PC-3 (cell line): ENCODE measurements around the gene BLOC1S2.

Experiments used
- EZH2 ChIP-seq: fragments of 300-600 bp; sonication (generic); IDR thresholded peaks from one replicate; pipeline ENCODE4 v1.6.1; 2017; ENCODE audit warnings: antibody characterized with exemption, mild to moderate bottlenecking, low read length; ENCODE audit not compliant: unreplicated experiment
- TF ChIP-seq, protein P1 (sequence below): fragments of 300-600 bp; sonication (generic); conservative IDR thresholded peaks from 2 replicates; pipeline ENCODE4 v1.5.1; 2017; ENCODE audit warnings: antibody characterized with exemption, low read depth, mild to moderate bottlenecking, low read length

DNA sequence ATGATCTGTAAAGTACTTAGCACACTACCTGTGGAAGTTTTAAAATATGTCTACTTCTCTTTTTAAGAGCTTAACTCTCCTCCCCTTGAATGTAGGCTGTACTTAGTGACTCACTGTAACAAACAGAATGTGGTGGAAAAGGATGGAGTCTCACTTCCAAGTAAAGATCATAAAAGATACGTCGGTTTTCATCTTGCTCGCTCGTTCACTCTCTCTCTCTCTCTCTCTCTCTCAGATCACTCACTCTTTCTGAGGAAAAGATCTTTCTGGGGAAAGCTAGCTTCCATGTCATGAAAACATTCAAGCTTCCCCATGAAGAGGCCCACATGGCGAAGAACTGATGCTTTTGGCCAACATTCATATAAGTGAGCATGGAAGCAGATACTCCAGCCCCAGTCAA, 62.6 kb downstream of the BLOC1S2 start:
- TF ChIP-seq, protein P1, sequence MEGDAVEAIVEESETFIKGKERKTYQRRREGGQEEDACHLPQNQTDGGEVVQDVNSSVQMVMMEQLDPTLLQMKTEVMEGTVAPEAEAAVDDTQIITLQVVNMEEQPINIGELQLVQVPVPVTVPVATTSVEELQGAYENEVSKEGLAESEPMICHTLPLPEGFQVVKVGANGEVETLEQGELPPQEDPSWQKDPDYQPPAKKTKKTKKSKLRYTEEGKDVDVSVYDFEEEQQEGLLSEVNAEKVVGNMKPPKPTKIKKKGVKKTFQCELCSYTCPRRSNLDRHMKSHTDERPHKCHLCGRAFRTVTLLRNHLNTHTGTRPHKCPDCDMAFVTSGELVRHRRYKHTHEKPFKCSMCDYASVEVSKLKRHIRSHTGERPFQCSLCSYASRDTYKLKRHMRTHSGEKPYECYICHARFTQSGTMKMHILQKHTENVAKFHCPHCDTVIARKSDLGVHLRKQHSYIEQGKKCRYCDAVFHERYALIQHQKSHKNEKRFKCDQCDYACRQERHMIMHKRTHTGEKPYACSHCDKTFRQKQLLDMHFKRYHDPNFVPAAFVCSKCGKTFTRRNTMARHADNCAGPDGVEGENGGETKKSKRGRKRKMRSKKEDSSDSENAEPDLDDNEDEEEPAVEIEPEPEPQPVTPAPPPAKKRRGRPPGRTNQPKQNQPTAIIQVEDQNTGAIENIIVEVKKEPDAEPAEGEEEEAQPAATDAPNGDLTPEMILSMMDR = no peak
- no peak for TF ChIP-seq EZH2
